HG02885 (cell line): ENCODE results near the gene ABI3BP.

ENCODE experiments used
- ATAC-seq: cut with Tn5 transposase; IDR thresholded peaks from one replicate; pipeline ENCODE4 v1.9.1; 2021; ENCODE audit warnings: mild to moderate bottlenecking; ENCODE audit not compliant: unreplicated experiment, poor library complexity

Gene ABI3BP

GRCh38 chr3:100850156-100850555 lies 143.1 kb downstream of the ABI3BP start:
- no peak for ATAC-seq

GRCh38 chr3:100844063-100844936 lies 148.9 kb downstream of the ABI3BP start:
- ATAC-seq = no peak

- ATAC-seq = no peak
Measured at GRCh38 chr3:100838157-100838556, 155.1 kb downstream of the ABI3BP start.

GRCh38 chr3:100836661-100837060 lies 156.6 kb downstream of the ABI3BP start:
- ATAC-seq = no peak

GRCh38 chr3:100834332-100834731 lies 158.9 kb downstream of the ABI3BP start:
- ATAC-seq = no peak

GRCh38 chr3:100833483-100833882 lies 159.7 kb downstream of the ABI3BP start:
- no peak for ATAC-seq

GRCh38 chr3:100831629-100832028 lies 161.6 kb downstream of the ABI3BP start:
- ATAC-seq = no peak

GRCh38 chr3:100830931-100831330 lies 162.3 kb downstream of the ABI3BP start:
- ATAC-seq = no peak

GRCh38 chr3:100825574-100825973 lies 167.6 kb downstream of the ABI3BP start:
- ATAC-seq = no peak

- ATAC-seq = no peak
Measured at GRCh38 chr3:100815583-100815982, 177.6 kb downstream of the ABI3BP start.

- ATAC-seq = no peak
Measured at GRCh38 chr3:100813828-100814227, 179.4 kb downstream of the ABI3BP start.

GRCh38 chr3:100811779-100812507 lies 181.3 kb downstream of the ABI3BP start:
- peak; percentile 55 for ATAC-seq

GRCh38 chr3:100810671-100811070 lies 182.6 kb downstream of the ABI3BP start:
- ATAC-seq = no peak

GRCh38 chr3:100804631-100805030 lies 188.6 kb downstream of the ABI3BP start:
- no peak for ATAC-seq

GRCh38 chr3:100803711-100804110 lies 189.5 kb downstream of the ABI3BP start:
- no peak for ATAC-seq

- no peak for ATAC-seq
Measured at GRCh38 chr3:100802126-100802525, 191.1 kb downstream of the ABI3BP start.

GRCh38 chr3:100798012-100798411 lies 195.2 kb downstream of the ABI3BP start:
- ATAC-seq = no peak

- peak; percentile 69 for ATAC-seq
Measured at GRCh38 chr3:100796556-100796955, 196.7 kb downstream of the ABI3BP start.

- ATAC-seq = no peak
Measured at GRCh38 chr3:100789579-100789978, 203.6 kb downstream of the ABI3BP start.

GRCh38 chr3:100783619-100784018 lies 209.6 kb downstream of the ABI3BP start:
- ATAC-seq = no peak

- no peak for ATAC-seq
Measured at GRCh38 chr3:100782906-100783305, 210.3 kb downstream of the ABI3BP start.
